ENCODE results near the gene SDF2.

GRCh38 chr17:28702752-28703150 lies 41.0 kb upstream of the SDF2 start:
- TF ChIP-seq SNAI2 (CRISPR knock-in tag; IDR thresholded peaks at IDR 0.05) (no peak), RARB (CRISPR knock-in tag; IDR thresholded peaks at IDR 0.05) (no peak), ZFP3 (CRISPR knock-in tag; IDR thresholded peaks at IDR 0.05) (no peak), ZNF70 (CRISPR knock-in tag; IDR thresholded peaks at IDR 0.05) (no peak), ARNTL (CRISPR knock-in tag; IDR thresholded peaks at IDR 0.05; ENCODE audit: borderline replicate concordance, low read depth) (no peak), ESRRG (CRISPR knock-in tag; IDR thresholded peaks at IDR 0.05) (no peak), ZFP30 (CRISPR knock-in tag; IDR thresholded peaks at IDR 0.05) (no peak), PATZ1 (CRISPR knock-in tag; IDR thresholded peaks at IDR 0.05; ENCODE audit: borderline replicate concordance) (no peak)
